Sigmoid colon (tissue), 7 donors: ENCODE measurements around the gene TCF23. TPM values are rescaled to one million over a fixed set of nuclear protein-coding genes. Genes with fewer than 3 reads are reported as not detected.

Source experiments
- DNase-seq: peaks from one replicate; pipeline ENCODE4 v3.0.0-alpha.2; 2019
- H3K27ac ChIP-seq, 4 donors: fragments of 200-600 bp; sonication (generic); one replicate each; pipeline ENCODE4 v1.5.1; 2016 to 2019; ENCODE audit warnings: mild to moderate bottlenecking in 1 of 4
- H3K27me3 ChIP-seq, 3 donors: fragments of 200-600 bp; sonication (generic); one replicate each; pipeline ENCODE4 v1.5.1; 2019; ENCODE audit warnings: mild to moderate bottlenecking in 1 of 3
- H3K36me3 ChIP-seq, 4 donors: fragments of 200-600 bp; sonication (generic); one replicate each; pipeline ENCODE4 v1.5.1; 2016 to 2019
- H3K4me1 ChIP-seq, 4 donors: fragments of 200-600 bp; sonication (generic); one replicate each; pipeline ENCODE4 v1.5.1; 2017 to 2019
- H3K4me3 ChIP-seq, 4 donors: fragments of 200-600 bp; sonication (generic); one replicate each; pipeline ENCODE4 v1.5.1; 2017 to 2019; ENCODE audit warnings: mild to moderate bottlenecking in 2 of 4, moderate library complexity in 1 of 4
- H3K9me3 ChIP-seq, 4 donors: fragments of 200-600 bp in 3 of 4; sonication (generic) in 3 of 4; one replicate each; pipeline versions ENCODE4 v1.5.1 to v1.6.1; 2013 to 2019
- CTCF ChIP-seq, 4 experiments: fragments of 450-650 bp in 3 of 4; fragments of 200-600 bp in 1 of 4; IDR thresholded peaks; one replicate each; pipeline ENCODE4 v1.5.1; 2016 to 2019; ENCODE audit warnings: antibody characterized with exemption in 4 of 4, mild to moderate bottlenecking in 3 of 4, moderate library complexity in 2 of 4
- EP300 ChIP-seq, 4 donors: sonication (generic); formaldehyde crosslinking; IDR thresholded peaks; one replicate each; pipeline ENCODE4 v1.6.1; 2017; ENCODE audit warnings: antibody characterized with exemption in 4 of 4
- POLR2A ChIP-seq, 2 donors: fragments of 450-650 bp; IDR thresholded peaks; one replicate each; pipeline ENCODE4 v1.6.1; 2016; ENCODE audit warnings: antibody characterized with exemption in 2 of 2, mild to moderate bottlenecking in 2 of 2, moderate library complexity in 2 of 2
- POLR2AphosphoS5 ChIP-seq, 4 donors: sonication (generic); formaldehyde crosslinking; IDR thresholded peaks; one replicate each; pipeline ENCODE4 v1.6.1; 2017; ENCODE audit warnings: antibody characterized with exemption in 4 of 4
- WGBS, 2 donors: extraction: QIAGEN DNeasy Blood & Tissue Kit; methylation state at CpG; one replicate each; pipeline ENCODE4 v1.1.7; 2013; 5-methylcytosine and 5-hydroxymethylcytosine counted together
- intact Hi-C: fragments of 100-400 bp; cut with DNase I; formaldehyde crosslinking; loops from one replicate; pipeline ENCODE4 v1.15.1; 2023
- polyA plus RNA-seq, 3 donors: library from polyadenylated mRNA; stranded (reverse); fragments of 200-250 nt; gene quantifications; one replicate each; pipeline ENCODE4 v1.2.3, GENCODE V29; 2013
- total RNA-seq, 4 donors: library from RNA; depleted of rRNA; stranded (reverse); fragments of >200 nt; gene quantifications; one replicate each; pipeline ENCODE4 v1.1.0, GENCODE V29; 2016
- donor health status: healthy with polysubstance abuse.
- donor health status: Bipolar disorder and iron deficiency.
- donor health status: healthy.

Gene TCF23
- total and polyA plus RNA-seq, 7 donors: 0.03 TPM; not detected in 6

GRCh38 chr2:27152102-27152795 lies 3.4 kb downstream of the TCF23 start:
- H3K36me3 ChIP-seq: no peaks in the 10 kb centered on the region
- WGBS, 2 donors: 76 to 87% methylated on average over 8 of the region's 8 CpGs
- intact Hi-C loops: no loop called here
- no peaks in the 10 kb centered on the region for H3K4me1 ChIP-seq
- no peak for TF ChIP-seq POLR2AphosphoS5 (IDR thresholded peaks at IDR 0.05)
- TF ChIP-seq EP300 (IDR thresholded peaks at IDR 0.05): no peak
- no peak for TF ChIP-seq CTCF (IDR thresholded peaks at IDR 0.05)
- peaks cover 0 to 6% (median 0%) of the 10 kb centered on the region in 3 donors for H3K27me3 ChIP-seq
- H3K4me3 ChIP-seq: no peak overlapping the region
- DNase-seq: no peak
- H3K27ac ChIP-seq: no peak overlapping the region
- no peaks in the 10 kb centered on the region for H3K9me3 ChIP-seq

- Histone ChIP-seq H3K4me1 (no peaks in the 10 kb centered on the region), H3K9me3 (no peaks in the 10 kb centered on the region), H3K27me3 (peaks cover 0 to 6% (median 0%) of the 10 kb centered on the region in 3 donors), H3K27ac (no peak overlapping the region), H3K4me3 (no peak overlapping the region), H3K36me3 (no peaks in the 10 kb centered on the region)
- intact Hi-C loops: no loop called here
- DNase-seq: no peak
- 37 to 70% methylated on average over 2 of the region's 2 CpGs for WGBS, 2 donors
- TF ChIP-seq CTCF (IDR thresholded peaks at IDR 0.05) (no peak), EP300 (IDR thresholded peaks at IDR 0.05) (no peak), POLR2AphosphoS5 (IDR thresholded peaks at IDR 0.05) (no peak), POLR2A (IDR thresholded peaks at IDR 0.05) (no peak)
Observed at GRCh38 chr2:27152796-27153464, 4.1 kb downstream of the TCF23 start.

DNA sequence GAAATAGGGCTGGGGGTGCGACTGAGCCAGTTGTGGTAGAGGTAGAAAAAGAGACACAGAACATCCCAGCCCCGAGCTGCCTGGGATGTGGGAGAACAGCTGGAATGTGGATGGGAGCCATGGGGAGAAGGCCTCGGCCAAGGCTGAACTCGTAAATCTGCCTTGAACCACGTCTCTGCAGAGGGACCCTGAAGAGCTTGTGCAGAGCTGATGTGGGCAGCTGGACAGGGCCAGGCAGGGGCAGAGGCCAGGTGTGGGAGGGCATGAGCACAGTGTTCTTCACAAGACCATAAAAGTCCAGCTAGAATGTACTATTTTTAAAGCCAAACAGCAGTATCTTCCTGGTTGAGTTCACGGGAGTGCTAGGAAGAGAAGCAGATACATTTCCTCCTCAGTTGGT lies 5.7 kb downstream of the TCF23 start:
- DNase-seq: no peak
- WGBS, 2 donors: 67 to 72% methylated on average over 6 of the region's 6 CpGs
- Histone ChIP-seq H3K36me3 (no peaks in the 10 kb centered on the region), H3K9me3 (no peaks in the 10 kb centered on the region), H3K4me3 (no peak overlapping the region), H3K27me3 (peaks cover 0 to 6% (median 0%) of the 10 kb centered on the region in 3 donors), H3K27ac (no peak overlapping the region), H3K4me1 (no peaks in the 10 kb centered on the region)
- intact Hi-C loops: no loop called here
- no peak for TF ChIP-seq CTCF (IDR thresholded peaks at IDR 0.05)
- no peak for TF ChIP-seq POLR2A (IDR thresholded peaks at IDR 0.05)
- TF ChIP-seq EP300 (IDR thresholded peaks at IDR 0.05): no peak
- no peak for TF ChIP-seq POLR2AphosphoS5 (IDR thresholded peaks at IDR 0.05)

DNA sequence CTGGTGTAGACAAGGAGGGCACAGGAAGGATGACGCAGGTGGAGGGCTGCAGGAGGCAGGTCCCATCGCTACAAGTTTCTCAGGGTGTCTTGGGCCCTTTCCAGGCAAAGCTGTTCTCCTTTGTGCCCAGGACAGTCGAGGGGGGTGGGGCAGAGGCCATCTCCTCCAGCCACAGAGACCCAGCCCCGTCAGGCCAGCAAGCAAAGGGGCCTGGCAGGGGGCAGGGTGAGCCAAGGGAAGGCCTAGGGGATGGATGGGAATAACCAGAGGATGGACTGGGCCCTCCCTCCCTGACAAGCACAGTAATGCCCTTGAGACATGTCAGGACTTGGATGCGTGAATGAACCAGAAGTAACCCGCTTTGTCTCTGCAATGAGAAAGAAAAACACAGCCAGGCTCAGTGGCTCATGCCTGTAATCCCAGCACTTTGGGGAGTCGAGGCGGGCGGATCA lies 6.3 kb downstream of the TCF23 start:
- intact Hi-C loops: no loop called here

More for the DNA sequence above, 6.3 kb downstream of the TCF23 start:
- 88 to 89% methylated on average over 9 of the region's 9 CpGs for WGBS, 2 donors
- TF ChIP-seq CTCF (IDR thresholded peaks at IDR 0.05) (no peak), POLR2AphosphoS5 (IDR thresholded peaks at IDR 0.05) (no peak), POLR2A (IDR thresholded peaks at IDR 0.05) (no peak), EP300 (IDR thresholded peaks at IDR 0.05) (no peak)
- H3K4me3 ChIP-seq: no peak overlapping the region
- no peaks in the 10 kb centered on the region for H3K36me3 ChIP-seq
- DNase-seq: no peak
- H3K9me3 ChIP-seq: no peaks in the 10 kb centered on the region
- H3K27ac ChIP-seq: no peak overlapping the region
- no peaks in the 10 kb centered on the region for H3K4me1 ChIP-seq
- H3K27me3 ChIP-seq: peaks cover 0 to under 1% (median 0%) of the 10 kb centered on the region in 3 donors
